Tibial artery (tissue), 4 donors: ENCODE data around the gene NANOS3.
A peak's percentile ranks its signal among the peaks of the same experiment; 100 is the strongest.

Experiments
- DNase-seq, 2 donors: peaks; one replicate each; pipeline ENCODE4 v3.0.0-alpha.2; 2019
- H3K27ac ChIP-seq, 2 donors: fragments of 200-600 bp; sonication (generic) in 1 of 2; 1 replicate in 1 of 2; 2 replicates in 1 of 2; pipeline ENCODE4 v1.5.1; 2018 to 2019; ENCODE audit warnings: mild to moderate bottlenecking in 1 of 2
- H3K27me3 ChIP-seq, 2 donors: fragments of 200-600 bp; sonication (generic) in 1 of 2; one replicate each; pipeline versions ENCODE4 v1.5.1 to v1.6.0; 2016 to 2019
- H3K36me3 ChIP-seq, 3 donors: fragments of 200-600 bp; sonication (generic) in 2 of 3; one replicate each; pipeline ENCODE4 v1.5.1; 2016 to 2019; ENCODE audit warnings: mild to moderate bottlenecking in 2 of 3
- H3K4me1 ChIP-seq, 4 donors: fragments of 200-600 bp; sonication (generic) in 2 of 4; 1 replicate in 3 of 4; 2 replicates in 1 of 4; pipeline ENCODE4 v1.5.1; 2016 to 2019
- H3K4me3 ChIP-seq, 2 donors: fragments of 200-600 bp; sonication (generic) in 1 of 2; 1 replicate in 1 of 2; 2 replicates in 1 of 2; pipeline ENCODE4 v1.5.1; 2018 to 2019; ENCODE audit warnings: mild to moderate bottlenecking in 2 of 2
- H3K9me3 ChIP-seq, 3 donors: fragments of 200-600 bp; sonication (generic) in 1 of 3; one replicate each; pipeline ENCODE4 v1.5.1; 2016 to 2019
- CTCF ChIP-seq, 2 experiments: fragments of 200-600 bp in 1 of 2; fragments of 450-650 bp in 1 of 2; IDR thresholded peaks; one replicate each; pipeline ENCODE4 v1.5.1; 2017 to 2019; ENCODE audit warnings: antibody characterized with exemption in 2 of 2, mild to moderate bottlenecking in 1 of 2, moderate library complexity in 1 of 2
- intact Hi-C: fragments of 100-400 bp; cut with DNase I; formaldehyde crosslinking; loops from one replicate; pipeline ENCODE4 v1.15.0; 2023; ENCODE audit warnings: low total_unique reads

Gene NANOS3

GRCh38 chr19:13880059-13881043, 3.4 kb downstream of the NANOS3 start:
- Histone ChIP-seq H3K36me3 (no peaks in the 10 kb centered on the region), H3K4me3 (peak overlapping the region; percentile 28 to 42), H3K9me3 (no peaks in the 10 kb centered on the region), H3K27ac (peak overlapping the region; percentile 80 to 90), H3K27me3 (no peaks in the 10 kb centered on the region), H3K4me1 (peaks cover 0 to 54% (median 15%) of the 10 kb centered on the region in 4 donors)
- peak; percentile 99 to 100 for TF ChIP-seq CTCF (IDR thresholded peaks at IDR 0.05)
- intact Hi-C loops = loop anchor here (1.0 to 10.0 kb wide), 4 partner anchors 192 to 606 kb away; partner anchors contain the start of gene MISP3
- peak; percentile 98 to 99 for DNase-seq

GRCh38 chr19:13881251-13881691, 4.3 kb downstream of the NANOS3 start:
- Histone ChIP-seq H3K4me3 (no peak overlapping the region), H3K9me3 (no peaks in the 10 kb centered on the region), H3K36me3 (no peaks in the 10 kb centered on the region), H3K27me3 (no peaks in the 10 kb centered on the region), H3K27ac (peak overlapping the region; percentile 80 to 90), H3K4me1 (peaks cover 0 to 55% (median 15%) of the 10 kb centered on the region in 4 donors)
- intact Hi-C loops = loop anchor here (5.0 to 10.0 kb wide), 3 partner anchors 266 to 606 kb away; no protein-coding TSS in a partner anchor
- TF ChIP-seq CTCF (IDR thresholded peaks at IDR 0.05) = no peak
- DNase-seq = no peak

GRCh38 chr19:13881692-13882418, 4.9 kb downstream of the NANOS3 start:
- H3K36me3 ChIP-seq = no peaks in the 10 kb centered on the region
- TF ChIP-seq CTCF (IDR thresholded peaks at IDR 0.05) = no peak
- no peaks in the 10 kb centered on the region for H3K27me3 ChIP-seq
- no peak for DNase-seq
- no peak overlapping the region for H3K4me3 ChIP-seq
- peaks cover 0 to 57% (median 15%) of the 10 kb centered on the region in 4 donors for H3K4me1 ChIP-seq
- no peaks in the 10 kb centered on the region for H3K9me3 ChIP-seq
- H3K27ac ChIP-seq = peak overlapping the region; percentile 80 to 90
- intact Hi-C loops = loop anchor here (5.0 to 10.0 kb wide), 3 partner anchors 265 to 607 kb away; no protein-coding TSS in a partner anchor

- no peak for TF ChIP-seq CTCF (IDR thresholded peaks at IDR 0.05)
- Histone ChIP-seq H3K4me3 (no peak overlapping the region), H3K4me1 (peaks cover 0 to 59% (median 15%) of the 10 kb centered on the region in 4 donors), H3K27ac (no peak overlapping the region), H3K9me3 (no peaks in the 10 kb centered on the region), H3K27me3 (no peaks in the 10 kb centered on the region), H3K36me3 (no peaks in the 10 kb centered on the region)
- DNase-seq = no peak
- intact Hi-C loops = loop anchor here (5.0 to 10.0 kb wide), 3 partner anchors 265 to 608 kb away; no protein-coding TSS in a partner anchor
Observed at GRCh38 chr19:13882419-13882795, 5.5 kb downstream of the NANOS3 start.

- peaks cover 0 to 59% (median 15%) of the 10 kb centered on the region in 4 donors for H3K4me1 ChIP-seq
- intact Hi-C loops = loop anchor here (5.0 to 10.0 kb wide), 3 partner anchors 264 to 608 kb away; no protein-coding TSS in a partner anchor
Observed at GRCh38 chr19:13882836-13883235, 5.9 kb downstream of the NANOS3 start.

More at GRCh38 chr19:13882836-13883235, 5.9 kb downstream of the NANOS3 start:
- Histone ChIP-seq H3K27ac (no peak overlapping the region), H3K9me3 (no peaks in the 10 kb centered on the region), H3K4me3 (no peak overlapping the region), H3K27me3 (no peaks in the 10 kb centered on the region), H3K36me3 (no peaks in the 10 kb centered on the region)
- no peak for DNase-seq
- no peak for TF ChIP-seq CTCF (IDR thresholded peaks at IDR 0.05)
